Fibroblast of pulmonary artery (primary cell): ENCODE data around the gene SDHB.

Source experiments
- DNase-seq: peaks from one replicate; pipeline ENCODE4 v3.0.0-alpha.2; 2010; ENCODE audit warnings: low read depth
- H3K4me3 ChIP-seq: replicated peaks from 2 replicates; pipeline ENCODE4 v1.5.1; 2011; ENCODE audit warnings: low read depth, mild to moderate bottlenecking, control low read depth, low read length, moderate library complexity
- CTCF ChIP-seq: IDR thresholded peaks from 2 replicates; pipeline ENCODE4 v1.5.1; 2011; ENCODE audit warnings: mild to moderate bottlenecking, control low read depth, low read length, inconsistent platforms; ENCODE audit errors: missing control alignments

SDHB gene

GRCh38 chr1:17009706-17010105, 44.1 kb downstream of the SDHB start:
- no peak for DNase-seq
- no peak for TF ChIP-seq CTCF

GRCh38 chr1:17008208-17008855, 45.5 kb downstream of the SDHB start:
- no peak for TF ChIP-seq CTCF
- DNase-seq = no peak
- no peak overlapping the region for H3K4me3 ChIP-seq

More at GRCh38 chr1:17009706-17010105, 44.1 kb downstream of the SDHB start:
- H3K4me3 ChIP-seq = no peak overlapping the region

- DNase-seq = no peak
- TF ChIP-seq CTCF = no peak
- no peak overlapping the region for H3K4me3 ChIP-seq
Observed at GRCh38 chr1:17007121-17007520, 46.7 kb downstream of the SDHB start.

- no peak for DNase-seq
- no peak overlapping the region for H3K4me3 ChIP-seq
- no peak for TF ChIP-seq CTCF
Observed at GRCh38 chr1:17005365-17005740, 48.5 kb downstream of the SDHB start.

- no peak overlapping the region for H3K4me3 ChIP-seq
- DNase-seq = no peak
- TF ChIP-seq CTCF = peak; percentile 11
Observed at GRCh38 chr1:17004466-17005364, 49.1 kb downstream of the SDHB start.

GRCh38 chr1:17002524-17002902, 51.3 kb downstream of the SDHB start:
- no peak for DNase-seq
- H3K4me3 ChIP-seq = no peak overlapping the region
- TF ChIP-seq CTCF = no peak
